ENCODE measurements around the gene TRAK1.

- TF ChIP-seq EZH2 (IDR thresholded peaks at IDR 0.05) (no peak), POLR2AphosphoS5 (IDR thresholded peaks at IDR 0.05; ENCODE audit: borderline replicate concordance, low read depth, low read length) (no peak), FOXP2 (optimal IDR thresholded peaks at IDR 0.05; ENCODE audit: control extremely low read depth, extremely low read length, insufficient read depth) (no peak)
These were observed 97.2 kb downstream of the TRAK1 start for GRCh38 chr3:42188376-42188775.
